NCI-H510A (cell line): ENCODE measurements around the gene ANKS1A.
"Not testable (repeated sequence)": the region's sequence is repeated elsewhere in the genome, so short reads cannot be mapped to it uniquely, and the experiment has no call there.

Experiments
- DNase-seq: peaks from one replicate; lab custom pipeline; 2025; lab: John Stamatoyannopoulos, UW

Gene ANKS1A

GRCh38 chr6:34999153-34999552 is 110.1 kb downstream of the ANKS1A start:
- DNase-seq, result not testable (repeated sequence)

- not testable (repeated sequence) for DNase-seq
These were observed 110.9 kb downstream of the ANKS1A start for GRCh38 chr6:34999962-35000361.

GRCh38 chr6:35001349-35001748 is 112.3 kb downstream of the ANKS1A start:
- DNase-seq, result not testable (repeated sequence)

- not testable (repeated sequence) for DNase-seq
These were observed 115.0 kb downstream of the ANKS1A start for GRCh38 chr6:35003886-35004530.

- no peak for DNase-seq
These were observed 118.0 kb downstream of the ANKS1A start for GRCh38 chr6:35007016-35007415.

GRCh38 chr6:35008858-35009257 is 119.8 kb downstream of the ANKS1A start:
- no peak for DNase-seq

- no peak for DNase-seq
These were observed 122.3 kb downstream of the ANKS1A start for GRCh38 chr6:35011096-35012041.

- no peak for DNase-seq
These were observed 124.6 kb downstream of the ANKS1A start for GRCh38 chr6:35013701-35014100.

GRCh38 chr6:35014341-35014740 is 125.3 kb downstream of the ANKS1A start:
- DNase-seq, result no peak

- no peak for DNase-seq
These were observed 125.7 kb downstream of the ANKS1A start for GRCh38 chr6:35014786-35015185.

- DNase-seq, result no peak
These were observed 126.4 kb downstream of the ANKS1A start for GRCh38 chr6:35015476-35015875.

GRCh38 chr6:35015996-35016395 is 126.9 kb downstream of the ANKS1A start:
- DNase-seq, result no peak

- no peak for DNase-seq
These were observed 127.7 kb downstream of the ANKS1A start for GRCh38 chr6:35016502-35017321.

- no peak for DNase-seq
These were observed 128.5 kb downstream of the ANKS1A start for GRCh38 chr6:35017411-35018181.

GRCh38 chr6:35018182-35018519 is 129.1 kb downstream of the ANKS1A start:
- DNase-seq, result no peak

GRCh38 chr6:35018746-35019145 is 129.7 kb downstream of the ANKS1A start:
- DNase-seq, result no peak

- no peak for DNase-seq
These were observed 130.1 kb downstream of the ANKS1A start for GRCh38 chr6:35019171-35019570.

- DNase-seq, result no peak
These were observed 130.8 kb downstream of the ANKS1A start for GRCh38 chr6:35019831-35020230.

- DNase-seq, result no peak
These were observed 131.9 kb downstream of the ANKS1A start for GRCh38 chr6:35021004-35021403.

- no peak for DNase-seq
These were observed 134.3 kb downstream of the ANKS1A start for GRCh38 chr6:35023091-35024000.
